ENCODE results near the gene JPT1. TPM values are rescaled to one million over a fixed set of nuclear protein-coding genes. Genes with fewer than 3 reads are reported as not detected.
"Not testable (repeated sequence)": the region's sequence is repeated elsewhere in the genome, so short reads cannot be mapped to it uniquely, and the experiment has no call there.

JPT1 gene
- total and polyA plus RNA-seq, 4 donors = 35.1 to 140 (median 97.1) TPM

- Histone ChIP-seq H3K27me3 (ENCODE audit: control insufficient read depth in 3 of 3, insufficient read depth in 3 of 3, low read length in 2 of 3) (no peaks in the 10 kb centered on the region), H3K4me1 (ENCODE audit: control insufficient read depth in 5 of 5, insufficient read depth in 5 of 5, low read length in 5 of 5) (peaks cover 0 to 7% (median 0%) of the 10 kb centered on the region in 5 donors), H3K4me3 (no peak overlapping the region), H3K27ac (ENCODE audit: low read depth in 1 of 2, low read length in 1 of 2) (no peak overlapping the region), H3K36me3 (ENCODE audit: control insufficient read depth in 4 of 4, insufficient read depth in 4 of 4, low read length in 4 of 4) (peaks cover 0 to 7% (median 3%) of the 10 kb centered on the region in 4 donors), H3K9ac (ENCODE audit: insufficient read depth in 1 of 2, low read length in 2 of 2) (no peak overlapping the region), H3K9me3 (ENCODE audit: control insufficient read depth in 4 of 4, insufficient read depth in 3 of 4, low read length in 3 of 4) (no peaks in the 10 kb centered on the region)
- ATAC-seq (ENCODE audit: insufficient read depth, low FRiP score) = no peak
- DNase-seq = no peak
- TF ChIP-seq CTCF (IDR thresholded peaks at IDR 0.05; ENCODE audit: control extremely low read depth, extremely low read depth) = no peak
- WGBS, 2 donors = 91 to 94% methylated on average over 8 of the region's 8 CpGs
Observed at GRCh38 chr17:75135946-75136345, 18.4 kb downstream of the JPT1 start.

GRCh38 chr17:75135452-75135851 is 18.9 kb downstream of the JPT1 start:
- no peak overlapping the region for H3K27ac ChIP-seq (ENCODE audit: low read depth in 1 of 2, low read length in 1 of 2)
- WGBS, 2 donors = 90 to 94% methylated on average over 5 of the region's 5 CpGs
- H3K4me3 ChIP-seq = no peak overlapping the region
- no peak for TF ChIP-seq CTCF (IDR thresholded peaks at IDR 0.05; ENCODE audit: control extremely low read depth, extremely low read depth)
- no peaks in the 10 kb centered on the region for H3K9me3 ChIP-seq (ENCODE audit: control insufficient read depth in 4 of 4, insufficient read depth in 3 of 4, low read length in 3 of 4)
- peaks cover 0 to 9% (median under 1%) of the 10 kb centered on the region in 5 donors for H3K4me1 ChIP-seq (ENCODE audit: control insufficient read depth in 5 of 5, insufficient read depth in 5 of 5, low read length in 5 of 5)
- DNase-seq (no peak), ATAC-seq (ENCODE audit: insufficient read depth, low FRiP score) (no peak)
- no peak overlapping the region for H3K9ac ChIP-seq (ENCODE audit: insufficient read depth in 1 of 2, low read length in 2 of 2)
- H3K27me3 ChIP-seq (ENCODE audit: control insufficient read depth in 3 of 3, insufficient read depth in 3 of 3, low read length in 2 of 3) = no peaks in the 10 kb centered on the region
- peaks cover 0 to 5% (median under 1%) of the 10 kb centered on the region in 4 donors for H3K36me3 ChIP-seq (ENCODE audit: control insufficient read depth in 4 of 4, insufficient read depth in 4 of 4, low read length in 4 of 4)

- H3K9ac ChIP-seq (ENCODE audit: insufficient read depth in 1 of 2, low read length in 2 of 2); DNase-seq; H3K27me3 ChIP-seq (ENCODE audit: control insufficient read depth in 3 of 3, insufficient read depth in 3 of 3, low read length in 2 of 3); ATAC-seq (ENCODE audit: insufficient read depth, low FRiP score); H3K9me3 ChIP-seq (ENCODE audit: control insufficient read depth in 4 of 4, insufficient read depth in 3 of 4, low read length in 3 of 4); H3K27ac ChIP-seq (ENCODE audit: low read depth in 1 of 2, low read length in 1 of 2); H3K4me3 ChIP-seq: not testable (repeated sequence)
- 87 to 92% methylated on average over 14 of the region's 14 CpGs for WGBS, 2 donors
- Histone ChIP-seq H3K36me3 (ENCODE audit: control insufficient read depth in 4 of 4, insufficient read depth in 4 of 4, low read length in 4 of 4) (peaks cover 0 to 13% (median 5%) of the 10 kb centered on the region in 4 donors), H3K4me1 (ENCODE audit: control insufficient read depth in 5 of 5, insufficient read depth in 5 of 5, low read length in 5 of 5) (peaks cover 0 to 14% (median 2%) of the 10 kb centered on the region in 5 donors)
Observed at GRCh38 chr17:75133607-75134347, 20.5 kb downstream of the JPT1 start.

- H3K36me3 ChIP-seq (ENCODE audit: control insufficient read depth in 4 of 4, insufficient read depth in 4 of 4, low read length in 4 of 4) = peaks cover 0 to 17% (median 5%) of the 10 kb centered on the region in 4 donors
- H3K27me3 ChIP-seq (ENCODE audit: control insufficient read depth in 3 of 3, insufficient read depth in 3 of 3, low read length in 2 of 3) = no peaks in the 10 kb centered on the region
- no peak overlapping the region for H3K4me3 ChIP-seq
- no peak overlapping the region for H3K27ac ChIP-seq (ENCODE audit: low read depth in 1 of 2, low read length in 1 of 2)
- H3K9ac ChIP-seq (ENCODE audit: insufficient read depth in 1 of 2, low read length in 2 of 2) = no peak overlapping the region
- no peak for DNase-seq
- peaks cover 0 to 14% (median 2%) of the 10 kb centered on the region in 5 donors for H3K4me1 ChIP-seq (ENCODE audit: control insufficient read depth in 5 of 5, insufficient read depth in 5 of 5, low read length in 5 of 5)
- TF ChIP-seq CTCF (IDR thresholded peaks at IDR 0.05; ENCODE audit: control extremely low read depth, extremely low read depth) = no peak
- ATAC-seq (ENCODE audit: insufficient read depth, low FRiP score) = no peak
- WGBS, 2 donors = 94% methylated on average over 3 of the region's 3 CpGs
- no peaks in the 10 kb centered on the region for H3K9me3 ChIP-seq (ENCODE audit: control insufficient read depth in 4 of 4, insufficient read depth in 3 of 4, low read length in 3 of 4)
Observed at GRCh38 chr17:75133001-75133400, 21.3 kb downstream of the JPT1 start.

GRCh38 chr17:75132018-75133000 is 22.0 kb downstream of the JPT1 start:
- peak overlapping the region; percentile 16 to 46 for H3K9ac ChIP-seq (ENCODE audit: insufficient read depth in 1 of 2, low read length in 2 of 2)
- 84% methylated on average over 40 of the region's 40 CpGs for WGBS, 2 donors
- peaks cover 0 to 17% (median 5%) of the 10 kb centered on the region in 4 donors for H3K36me3 ChIP-seq (ENCODE audit: control insufficient read depth in 4 of 4, insufficient read depth in 4 of 4, low read length in 4 of 4)
- peak overlapping the region; percentile 75 for H3K4me3 ChIP-seq
- not testable (repeated sequence) for DNase-seq; H3K9me3 ChIP-seq (ENCODE audit: control insufficient read depth in 4 of 4, insufficient read depth in 3 of 4, low read length in 3 of 4); H3K27me3 ChIP-seq (ENCODE audit: control insufficient read depth in 3 of 3, insufficient read depth in 3 of 3, low read length in 2 of 3); ATAC-seq (ENCODE audit: insufficient read depth, low FRiP score)
- H3K4me1 ChIP-seq (ENCODE audit: control insufficient read depth in 5 of 5, insufficient read depth in 5 of 5, low read length in 5 of 5) = peaks cover 0 to 14% (median 2%) of the 10 kb centered on the region in 5 donors
- H3K27ac ChIP-seq (ENCODE audit: low read depth in 1 of 2, low read length in 1 of 2) = peak overlapping the region; percentile 86 to 94

Data from lung (tissue), 12 donors.